GM18858 (cell line): Measurements from ENCODE around the gene KCNMB1.

Experiments
- ATAC-seq: cut with Tn5 transposase; IDR thresholded peaks from one replicate; pipeline ENCODE4 v1.9.1; 2021; ENCODE audit not compliant: unreplicated experiment

The KCNMB1 gene

DNA sequence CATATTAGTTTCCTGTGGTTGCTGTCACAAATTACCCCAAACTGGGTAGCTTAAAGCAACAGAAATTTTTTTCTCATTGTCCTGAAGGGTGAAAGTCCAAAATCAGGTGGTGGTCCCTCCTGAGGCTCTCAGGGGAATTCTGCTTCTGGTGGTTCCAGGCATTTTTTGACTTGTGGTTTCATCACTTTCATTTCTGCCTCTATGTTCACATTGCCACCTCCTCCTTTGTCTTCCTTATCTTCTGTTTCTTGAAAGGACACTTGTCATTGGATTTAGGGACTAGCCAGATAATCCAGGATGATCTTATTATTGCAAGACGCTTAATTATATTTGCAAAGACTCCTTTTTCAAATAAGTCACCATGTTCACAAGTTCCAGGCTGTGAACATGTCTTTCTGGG lies 43.2 kb downstream of the KCNMB1 start:
- no peak for ATAC-seq

- ATAC-seq = no peak
Measured at GRCh38 chr5:170343177-170343576, 46.0 kb downstream of the KCNMB1 start.

DNA sequence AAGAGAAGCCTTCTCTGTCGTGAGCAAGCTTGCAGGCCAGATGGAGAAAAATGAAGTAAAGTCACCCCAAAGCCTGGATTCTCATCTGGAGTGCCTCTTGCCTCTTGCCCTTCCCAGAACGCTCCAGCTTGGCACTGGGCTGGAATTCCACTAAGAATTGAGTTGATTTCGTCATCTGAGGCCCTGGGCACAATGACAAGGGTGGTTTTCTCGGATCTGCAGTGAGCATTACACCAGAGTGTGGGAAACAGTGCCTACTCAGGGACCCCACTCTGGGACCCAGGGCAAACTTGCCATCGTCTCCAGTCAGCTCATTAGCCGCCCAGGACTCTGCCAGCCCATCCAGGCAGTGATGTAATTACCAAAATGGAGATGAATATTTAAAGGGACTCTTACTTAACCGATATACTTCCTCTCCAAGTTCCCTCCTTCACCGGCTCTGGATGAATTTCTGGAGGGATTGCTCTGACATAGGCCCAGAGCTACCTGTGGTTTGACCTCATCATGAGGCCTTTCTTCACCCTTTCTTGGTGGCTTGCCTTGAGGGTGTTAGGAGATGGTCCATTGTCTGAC lies 46.9 kb downstream of the KCNMB1 start:
- no peak for ATAC-seq

GRCh38 chr5:170341545-170341944 lies 47.6 kb downstream of the KCNMB1 start:
- no peak for ATAC-seq

GRCh38 chr5:170339780-170340167 lies 49.4 kb downstream of the KCNMB1 start:
- no peak for ATAC-seq

DNA sequence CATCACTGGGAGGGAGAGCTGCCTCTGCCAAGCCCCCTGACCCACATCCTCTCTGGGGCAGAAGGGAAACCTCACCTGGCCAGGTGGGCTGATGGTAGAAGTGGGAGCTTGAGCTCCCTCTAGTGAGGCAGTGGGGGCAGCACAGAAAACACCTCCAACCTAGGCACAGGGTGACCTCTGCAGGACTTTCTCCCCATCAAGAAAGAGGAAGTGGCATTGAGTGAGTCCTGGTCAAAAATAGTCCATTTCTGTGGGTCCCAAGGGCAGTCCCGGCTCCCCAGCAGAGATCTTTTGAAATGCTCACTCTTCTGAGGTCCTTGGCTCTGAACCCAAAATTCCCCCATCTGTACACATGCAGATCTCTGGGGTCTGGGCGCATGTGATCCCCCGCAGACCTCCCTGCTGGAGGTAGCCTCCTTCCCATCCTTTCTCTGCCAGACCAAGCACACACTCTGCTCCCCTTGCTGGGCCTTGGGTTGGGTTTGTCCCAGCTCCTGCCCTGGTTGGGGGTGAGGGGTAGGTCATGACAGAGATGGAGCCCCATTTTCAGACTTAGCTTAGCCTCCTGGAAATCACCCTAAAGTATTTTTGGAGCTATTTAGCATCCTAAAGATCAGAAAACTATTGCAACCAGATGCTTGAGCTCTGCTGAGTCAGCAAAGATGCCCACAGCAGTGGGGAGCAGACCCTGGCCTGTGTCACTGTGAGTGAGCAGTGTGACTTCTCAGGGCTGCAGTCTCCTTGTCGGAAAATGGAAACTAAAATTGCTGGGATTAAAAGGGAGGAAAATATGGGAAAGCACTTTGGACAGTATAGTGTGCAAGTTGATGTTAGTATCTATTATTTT lies 50.0 kb downstream of the KCNMB1 start:
- ATAC-seq = peak; percentile 57

DNA sequence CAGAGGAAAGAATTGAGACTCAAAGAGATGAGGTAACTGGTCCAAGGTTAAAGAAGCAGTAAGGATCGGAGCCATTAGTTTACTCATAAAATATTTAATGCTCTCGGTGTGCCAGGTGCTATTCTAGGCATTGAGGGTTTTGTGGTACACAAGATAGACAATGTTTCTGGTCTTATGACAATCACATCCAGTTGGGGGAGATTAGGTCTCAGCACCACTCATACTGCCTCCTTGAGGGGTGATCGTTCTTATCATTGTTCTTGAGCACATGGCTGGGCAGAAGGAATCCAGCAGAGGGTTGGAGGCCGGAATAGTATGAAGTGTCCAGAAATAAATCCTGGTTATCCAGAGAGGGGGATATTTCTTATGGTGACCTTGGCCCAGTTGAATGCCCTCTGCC lies 50.9 kb downstream of the KCNMB1 start:
- ATAC-seq = no peak

DNA sequence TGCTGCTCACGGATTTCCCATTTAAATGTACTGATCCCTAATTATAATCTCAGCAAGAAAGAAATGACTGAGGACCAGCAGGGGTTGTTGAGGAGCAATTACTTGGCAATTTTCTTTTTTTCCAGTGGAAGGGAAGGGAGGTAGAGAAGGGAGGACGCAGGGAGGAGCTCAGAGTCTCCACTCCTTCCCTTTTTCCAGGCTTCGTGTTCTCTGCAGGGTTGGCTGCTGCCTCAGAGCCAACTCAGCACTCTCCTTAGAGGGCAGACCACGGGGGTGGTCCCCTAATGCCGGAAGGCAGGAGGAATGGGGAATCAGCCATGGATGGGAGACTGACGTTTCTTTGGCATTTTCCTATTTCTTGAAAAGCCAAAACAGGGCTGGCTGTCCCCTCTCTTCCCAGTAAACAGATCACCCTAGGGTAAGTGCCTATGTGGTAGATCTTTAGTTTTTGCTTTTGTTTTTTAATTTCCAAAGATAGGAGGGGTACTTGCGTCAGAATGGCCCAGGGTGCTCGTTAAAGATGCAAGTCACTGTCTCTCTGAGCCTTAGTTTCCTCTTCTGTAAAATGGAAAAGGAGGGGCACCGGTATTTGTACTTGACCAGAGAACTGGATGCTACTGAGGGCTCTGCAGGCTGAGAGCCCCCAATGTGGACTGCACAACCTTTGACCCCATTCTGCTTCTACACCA lies 52.0 kb downstream of the KCNMB1 start:
- no peak for ATAC-seq

- no peak for ATAC-seq
Measured at GRCh38 chr5:170336065-170336464, 53.1 kb downstream of the KCNMB1 start.

DNA sequence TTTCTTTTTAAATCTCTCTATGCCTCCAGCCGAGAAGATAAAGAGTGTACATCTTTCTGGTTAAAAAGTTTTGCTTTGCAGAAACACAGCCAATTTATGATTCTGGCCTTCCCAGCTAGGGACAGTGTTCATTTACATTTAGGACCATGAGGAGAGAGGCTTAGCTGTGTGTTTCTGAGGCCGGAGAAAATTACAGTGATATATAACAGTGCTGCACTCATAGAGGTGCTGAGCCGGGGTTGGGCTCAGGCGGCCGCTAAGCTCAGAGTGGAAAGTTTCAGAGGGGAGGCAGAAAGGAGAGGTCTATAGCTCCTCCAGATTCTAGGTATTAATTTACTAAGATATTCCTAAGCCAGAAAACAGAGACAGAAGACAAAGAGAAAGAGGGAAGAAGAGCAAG lies 54.5 kb downstream of the KCNMB1 start:
- no peak for ATAC-seq

DNA sequence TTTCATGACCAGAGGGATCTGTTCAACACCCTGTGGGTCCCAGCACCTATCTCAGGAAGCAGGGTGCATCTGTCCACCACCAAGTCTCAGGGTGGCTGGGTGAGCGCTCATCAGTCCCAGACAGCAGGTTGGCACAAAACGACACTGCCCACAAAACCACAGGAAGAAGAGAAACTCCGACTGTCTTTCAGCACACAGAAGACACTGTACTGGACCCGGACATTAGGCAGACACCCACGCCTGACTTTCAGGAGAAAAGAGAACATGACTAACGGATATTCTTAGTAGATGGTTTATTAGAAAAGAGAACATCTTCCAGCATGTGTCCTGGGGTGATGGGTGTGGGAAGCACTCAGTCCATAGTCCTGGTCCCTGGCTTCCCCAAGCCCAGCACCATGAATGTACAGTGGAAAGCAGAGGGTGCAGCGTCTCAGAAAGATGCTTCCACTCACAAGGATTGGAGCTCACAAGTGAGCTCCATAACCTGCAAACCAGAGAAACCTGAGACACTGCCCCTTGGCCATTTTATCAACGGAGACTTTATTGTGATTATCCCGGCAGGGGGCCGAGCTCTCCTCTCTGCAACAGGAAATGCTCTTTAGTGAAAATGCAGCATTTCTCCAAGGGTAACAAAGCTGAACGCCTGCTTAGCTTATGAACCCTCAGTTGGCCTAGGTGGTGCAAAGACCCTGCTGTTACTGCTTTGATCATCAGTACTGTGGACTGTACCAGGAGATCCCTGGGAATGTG lies 55.8 kb downstream of the KCNMB1 start:
- peak; percentile 50 for ATAC-seq

DNA sequence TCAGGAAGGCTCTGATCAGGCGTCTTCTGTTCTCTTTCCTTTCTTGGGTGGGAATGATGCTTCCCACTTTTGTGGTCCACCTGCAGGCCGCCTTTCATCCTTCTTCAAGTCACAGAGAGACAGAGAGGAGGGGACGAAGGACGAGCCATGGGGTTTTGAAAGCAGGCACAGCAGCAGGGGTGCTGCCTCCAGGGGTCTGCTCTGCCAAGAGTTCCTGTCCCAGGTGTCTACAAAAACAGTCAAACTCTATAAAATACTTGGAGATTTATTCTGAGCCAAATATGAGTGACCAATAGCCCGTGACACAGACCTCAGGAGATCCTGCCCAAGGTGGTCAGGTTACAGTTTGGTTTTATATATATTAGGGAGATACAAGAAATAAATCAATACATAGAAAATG lies 57.1 kb downstream of the KCNMB1 start:
- ATAC-seq = no peak

GRCh38 chr5:170330568-170331054 lies 58.6 kb downstream of the KCNMB1 start:
- no peak for ATAC-seq

GRCh38 chr5:170329524-170329923 lies 59.6 kb downstream of the KCNMB1 start:
- ATAC-seq = no peak

DNA sequence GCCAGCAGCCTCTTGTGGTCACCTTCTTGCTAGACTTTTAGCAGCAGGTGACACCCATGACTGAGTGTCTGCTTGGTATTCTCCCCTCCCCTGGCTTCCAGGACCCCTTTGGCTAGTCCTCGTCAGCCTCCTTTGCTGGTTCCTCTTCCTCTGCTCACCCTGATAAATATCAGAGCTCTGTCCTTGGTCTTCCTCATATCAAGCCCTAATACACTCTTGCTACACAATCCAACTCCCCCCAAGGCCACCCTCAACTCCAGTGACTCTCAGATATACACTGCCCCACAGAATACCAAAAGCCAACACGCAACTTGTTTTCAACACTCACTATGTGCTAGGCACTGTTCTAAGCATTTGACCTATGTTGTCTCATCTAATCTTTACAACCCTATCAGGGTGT lies 61.3 kb downstream of the KCNMB1 start:
- ATAC-seq = no peak

DNA sequence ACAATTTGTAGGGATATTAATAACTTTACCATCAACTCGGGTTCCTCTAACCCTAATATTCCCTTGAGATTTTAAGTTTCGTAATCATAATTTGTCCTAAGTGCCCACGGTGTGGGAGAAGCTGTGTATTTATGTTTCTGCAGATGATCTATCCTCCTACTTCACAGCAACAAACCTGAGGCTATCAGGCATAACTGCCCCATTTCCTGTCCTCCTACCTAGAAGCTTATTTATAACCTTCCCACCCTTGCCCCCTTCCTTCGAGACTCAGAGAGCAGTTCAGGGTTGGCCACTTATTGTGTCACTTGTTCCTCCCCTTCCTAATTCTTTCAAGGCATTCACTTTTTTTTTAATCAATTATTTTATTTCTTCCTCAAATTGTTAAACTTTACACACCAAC lies 62.0 kb downstream of the KCNMB1 start:
- peak; percentile 49 for ATAC-seq
